ENCODE measurements around the gene CRYGN.
A peak's percentile ranks its signal among the peaks of the same experiment; 100 is the strongest.

The CRYGN gene

DNA sequence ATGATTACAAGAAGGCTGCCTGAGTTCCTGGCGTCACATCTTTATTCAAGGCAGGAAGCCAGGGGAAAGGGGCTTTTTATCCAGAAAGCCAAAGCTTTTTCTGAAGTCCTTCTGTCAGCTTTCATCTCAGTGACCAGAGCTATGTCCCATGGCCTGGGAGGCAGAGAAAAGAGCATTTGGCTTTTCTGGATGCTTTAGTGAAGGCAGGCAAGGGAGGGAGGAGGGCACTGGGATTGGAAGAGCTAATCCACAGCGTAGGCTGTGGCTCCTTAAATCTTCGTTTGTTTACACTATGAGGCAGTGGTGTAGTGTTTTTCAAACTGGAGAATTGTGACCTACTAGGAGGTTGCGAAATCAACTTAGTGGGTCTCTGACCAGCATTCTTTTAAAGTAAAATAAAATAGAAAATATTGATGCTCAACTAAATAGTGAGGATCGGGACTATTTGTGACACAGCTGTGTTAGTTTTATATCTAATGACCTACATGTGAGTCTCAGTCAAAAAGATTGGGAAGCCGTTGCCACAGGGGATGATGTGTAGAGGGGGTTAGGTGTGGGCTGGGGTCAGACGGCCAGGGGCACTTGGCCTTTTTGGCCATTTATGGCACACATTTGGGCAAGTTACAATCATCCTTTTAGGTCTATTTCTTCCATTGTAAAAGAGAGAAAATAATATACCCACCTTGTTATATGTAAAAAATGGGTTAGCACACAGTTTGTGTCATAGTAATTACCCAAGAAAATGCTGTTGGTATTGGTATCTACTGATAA lies 14.1 kb downstream of the CRYGN start:
- DNase-seq: no peak

DNA sequence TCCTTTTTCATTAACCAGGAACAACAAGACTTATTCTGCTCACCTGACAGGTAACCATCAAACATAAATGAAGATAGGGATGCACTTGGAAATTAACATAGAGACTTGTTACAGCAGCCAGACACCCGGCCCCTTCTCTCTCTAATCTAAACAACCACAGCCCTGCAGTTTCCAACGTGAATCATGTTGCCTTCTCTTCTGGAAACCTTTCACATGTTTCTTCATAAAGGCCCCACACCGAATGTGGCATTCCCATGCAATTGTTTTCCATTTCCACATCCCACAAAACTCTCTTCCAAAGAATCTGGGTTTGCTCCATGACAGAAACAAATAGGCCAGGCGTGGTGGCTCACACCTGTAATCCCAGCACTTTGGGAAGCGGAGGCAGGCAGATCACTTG lies 15.1 kb downstream of the CRYGN start:
- DNase-seq: no peak

DNA sequence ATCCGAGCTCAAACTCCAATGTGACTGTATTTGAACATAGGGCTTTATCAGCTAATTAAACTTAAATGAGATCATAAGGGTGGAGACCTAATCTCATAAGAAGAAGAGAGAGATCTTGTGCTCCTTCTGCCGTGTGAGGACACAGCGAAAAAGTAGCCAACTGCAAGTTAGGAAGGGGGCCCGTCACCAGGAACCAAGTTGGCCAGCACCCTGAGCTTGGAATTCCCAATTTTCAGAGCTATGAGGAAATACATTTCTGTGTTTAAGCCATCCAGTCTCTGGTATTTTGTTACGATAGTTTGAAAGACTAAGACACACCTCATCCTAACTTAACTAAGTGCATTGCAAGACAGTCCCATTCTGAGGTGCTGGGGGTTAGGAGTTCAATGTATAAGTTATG lies 16.0 kb downstream of the CRYGN start:
- DNase-seq: no peak

DNA sequence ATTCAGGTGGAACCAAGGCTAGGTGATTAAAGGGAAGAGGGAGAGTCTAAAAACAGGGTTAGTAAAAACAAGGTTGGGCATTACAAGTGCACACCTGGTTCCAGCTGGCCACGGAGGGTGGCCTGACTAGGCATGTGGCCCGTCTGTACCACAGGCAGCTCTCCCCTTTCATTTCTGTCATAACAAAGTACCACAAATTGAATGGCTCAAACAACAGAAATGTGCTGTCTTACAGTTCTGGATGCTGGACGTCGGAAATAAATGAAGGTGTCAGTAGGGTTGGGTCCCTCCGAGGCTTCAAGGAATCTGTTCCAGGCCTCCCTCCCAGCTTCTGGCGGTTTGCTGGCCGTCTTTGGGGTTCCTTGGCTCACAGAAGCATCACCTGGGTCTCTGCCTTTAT lies 16.7 kb downstream of the CRYGN start:
- no peak for DNase-seq

DNA sequence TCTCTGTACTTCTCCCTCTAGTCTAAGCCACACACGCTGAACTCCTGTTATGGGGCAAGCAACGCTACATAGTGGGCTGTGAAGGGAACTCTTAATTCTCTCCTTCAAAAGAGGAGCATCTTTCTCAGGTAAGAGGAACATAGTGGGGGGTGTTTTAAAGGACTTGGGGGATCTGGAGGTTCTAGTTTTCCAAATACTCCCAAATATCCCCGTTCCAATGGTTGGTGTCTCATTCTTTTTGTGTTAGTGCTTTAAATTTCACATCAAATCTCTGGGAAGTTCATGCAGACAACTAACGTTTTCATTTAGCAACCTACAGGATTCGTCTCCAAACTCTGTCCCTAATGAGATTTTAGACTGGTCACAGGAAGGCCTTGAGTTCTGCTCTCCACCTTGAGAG lies 17.7 kb downstream of the CRYGN start:
- no peak for DNase-seq

DNA sequence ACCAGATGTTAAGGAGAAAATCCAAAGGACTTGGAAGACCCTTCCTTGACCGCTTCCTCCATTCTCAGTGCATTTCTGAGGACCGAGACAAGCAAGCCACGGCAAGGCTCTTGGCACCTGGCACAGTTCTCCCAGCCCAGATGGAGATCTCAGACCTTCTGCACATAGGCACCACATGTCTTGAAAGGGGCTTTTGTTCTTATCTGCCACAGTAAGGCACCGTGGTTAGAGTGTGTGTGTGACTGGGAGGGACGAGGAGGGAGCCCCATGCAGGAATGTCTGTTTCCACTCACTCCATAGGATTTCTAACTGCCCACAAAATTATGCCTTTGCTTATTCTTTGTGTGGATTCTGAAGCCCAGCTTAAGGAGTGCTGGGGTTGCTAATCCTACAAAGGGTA lies 19.8 kb downstream of the CRYGN start:
- DNase-seq: no peak

DNA sequence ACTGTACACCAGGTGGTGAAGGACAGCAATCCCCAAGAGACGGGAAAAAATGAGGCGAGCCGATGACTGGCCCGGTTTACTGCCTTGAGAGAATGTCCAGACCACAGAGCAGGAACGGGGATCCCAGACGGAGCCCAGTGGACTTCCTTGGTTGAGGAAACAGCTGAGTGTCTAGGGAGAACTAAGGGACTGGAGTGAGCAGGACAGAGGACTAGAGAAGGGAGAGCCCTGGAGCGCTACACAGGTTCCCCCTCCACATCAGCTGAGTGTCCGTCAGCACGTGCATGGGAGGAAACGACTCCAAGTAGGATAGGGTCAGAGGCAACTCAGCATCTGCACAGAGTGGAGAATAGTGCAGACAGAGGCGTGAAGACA lies 23.0 kb downstream of the CRYGN start:
- no peak for DNase-seq

DNA sequence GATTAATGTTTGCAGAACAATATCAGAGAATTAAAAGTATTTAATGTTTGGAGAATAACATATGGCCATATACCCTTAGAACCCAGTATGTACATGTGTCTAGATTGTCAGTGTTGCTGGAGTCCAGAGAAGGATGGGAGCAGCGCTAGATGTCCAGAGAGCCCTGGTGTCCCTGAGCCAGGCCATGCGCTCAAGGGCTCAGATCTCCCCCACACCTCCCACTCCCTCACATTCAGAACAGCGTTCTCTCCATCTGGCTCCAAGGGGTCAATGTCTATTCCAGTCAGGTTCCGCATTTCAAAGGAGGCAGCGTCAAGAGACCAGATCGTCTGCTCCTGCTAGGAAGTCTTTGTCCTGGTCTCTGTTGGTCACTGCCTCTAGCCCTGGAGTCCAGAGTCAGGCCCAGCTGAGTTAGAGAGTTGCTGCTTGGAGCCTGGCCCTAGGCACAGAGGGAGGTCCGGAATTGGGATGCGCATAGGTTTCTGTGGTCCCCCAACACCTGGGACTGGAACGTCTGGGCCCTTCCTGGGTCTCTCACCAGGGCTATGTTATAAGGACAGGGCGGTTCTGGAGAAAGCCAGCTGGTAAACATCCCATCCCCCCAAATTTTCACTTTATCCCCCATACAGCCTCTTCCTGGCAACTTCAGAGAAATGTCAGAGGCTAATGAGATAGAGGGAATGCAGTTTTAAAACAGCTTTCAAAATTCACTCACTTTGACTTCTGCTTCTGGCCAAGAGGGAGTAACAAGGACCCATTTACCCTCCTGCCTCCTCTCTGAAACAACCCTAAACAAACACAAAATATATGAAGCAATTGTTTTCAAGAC lies 23.6 kb downstream of the CRYGN start:
- DNase-seq: no peak

DNA sequence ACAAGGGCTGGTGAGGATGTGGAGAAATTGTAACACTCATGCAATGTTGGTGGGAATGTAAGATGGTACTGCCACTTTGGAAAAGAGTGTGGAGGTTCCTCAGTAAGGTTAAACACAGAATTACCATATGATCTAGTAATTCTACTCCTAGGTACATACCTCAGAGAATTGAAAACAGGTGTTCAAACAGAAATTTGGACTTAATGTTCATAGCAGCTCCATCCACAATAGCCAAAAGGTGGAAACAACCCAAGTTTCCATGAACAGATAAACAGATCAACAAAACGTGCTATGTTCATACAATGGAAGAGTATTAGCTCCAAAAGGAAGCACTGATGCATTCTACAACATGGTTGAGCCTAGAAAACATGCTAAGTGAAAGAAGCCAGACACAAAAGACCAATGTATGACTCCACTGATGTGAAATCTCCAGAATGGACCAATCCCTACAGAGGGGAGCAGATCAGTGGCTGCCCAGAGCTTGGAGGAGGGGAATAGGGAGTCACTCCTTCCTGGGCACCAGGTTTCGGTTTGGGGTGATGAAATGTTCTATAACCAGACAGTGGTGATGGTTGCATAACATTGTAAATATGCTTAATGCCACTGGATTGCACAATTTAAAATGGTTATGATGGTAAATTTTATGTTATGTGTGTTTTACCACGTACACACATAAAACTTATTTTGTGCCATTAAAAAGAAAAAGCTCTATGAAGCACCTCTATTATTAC lies 24.4 kb downstream of the CRYGN start:
- DNase-seq: no peak

DNA sequence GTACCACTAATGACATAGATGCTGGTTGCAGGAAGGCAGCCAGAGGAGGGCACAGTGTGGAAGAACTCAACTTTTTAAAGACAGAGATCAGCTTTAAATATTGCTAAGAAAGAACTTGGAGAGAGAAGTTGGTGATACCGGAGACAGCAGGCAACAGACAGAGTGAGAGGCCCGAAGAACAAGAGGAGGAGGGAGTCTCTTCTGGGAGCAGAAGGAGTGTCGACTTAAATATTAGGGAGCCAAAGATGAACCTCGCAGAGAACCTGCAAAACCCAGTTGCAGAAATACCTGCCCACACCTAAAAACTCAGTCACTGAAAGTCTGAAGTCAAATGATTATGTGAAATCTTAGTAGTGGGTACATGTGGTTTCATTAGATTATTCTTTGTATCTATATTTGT lies 26.7 kb downstream of the CRYGN start:
- no peak for DNase-seq

DNA sequence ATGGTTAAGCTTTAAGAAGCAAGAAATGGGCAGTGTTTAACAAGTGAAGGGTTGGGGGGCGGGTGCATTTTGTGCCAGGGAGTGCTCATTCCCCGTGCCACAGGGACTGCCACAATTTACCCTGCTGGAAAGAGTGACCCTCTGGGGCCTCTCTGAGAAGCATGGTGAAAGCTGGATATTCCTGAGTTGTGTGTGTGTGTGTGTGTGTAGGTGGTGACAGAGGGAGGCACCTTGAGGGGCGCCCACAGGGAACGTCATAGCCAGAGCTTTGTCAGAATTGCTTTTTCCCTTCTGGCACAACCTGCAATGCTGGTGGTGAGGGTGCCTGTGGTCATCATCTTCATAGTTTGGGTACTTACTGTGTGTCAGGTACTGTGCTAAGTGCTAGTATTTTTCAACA lies 27.6 kb downstream of the CRYGN start:
- DNase-seq: no peak

DNA sequence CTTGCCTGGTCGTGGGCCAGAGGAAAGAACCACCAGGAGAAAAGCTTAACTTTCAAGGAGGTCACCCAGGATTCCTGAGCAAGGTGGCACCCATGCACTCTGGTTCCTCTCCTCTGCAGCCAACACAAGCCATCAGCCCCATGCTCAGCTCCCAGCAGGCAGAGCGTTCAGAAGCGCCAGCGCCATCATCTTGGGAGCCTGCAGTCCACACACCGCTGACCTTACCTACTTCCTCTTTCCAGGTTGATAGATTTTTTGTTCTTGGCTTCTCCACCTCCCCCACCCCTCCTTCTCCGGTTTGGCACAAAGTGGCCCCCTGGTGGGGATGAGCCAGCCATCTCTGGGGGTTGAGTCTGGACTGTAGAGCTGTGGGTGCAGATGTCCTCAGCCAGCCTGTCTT lies 28.4 kb downstream of the CRYGN start:
- DNase-seq: no peak

DNA sequence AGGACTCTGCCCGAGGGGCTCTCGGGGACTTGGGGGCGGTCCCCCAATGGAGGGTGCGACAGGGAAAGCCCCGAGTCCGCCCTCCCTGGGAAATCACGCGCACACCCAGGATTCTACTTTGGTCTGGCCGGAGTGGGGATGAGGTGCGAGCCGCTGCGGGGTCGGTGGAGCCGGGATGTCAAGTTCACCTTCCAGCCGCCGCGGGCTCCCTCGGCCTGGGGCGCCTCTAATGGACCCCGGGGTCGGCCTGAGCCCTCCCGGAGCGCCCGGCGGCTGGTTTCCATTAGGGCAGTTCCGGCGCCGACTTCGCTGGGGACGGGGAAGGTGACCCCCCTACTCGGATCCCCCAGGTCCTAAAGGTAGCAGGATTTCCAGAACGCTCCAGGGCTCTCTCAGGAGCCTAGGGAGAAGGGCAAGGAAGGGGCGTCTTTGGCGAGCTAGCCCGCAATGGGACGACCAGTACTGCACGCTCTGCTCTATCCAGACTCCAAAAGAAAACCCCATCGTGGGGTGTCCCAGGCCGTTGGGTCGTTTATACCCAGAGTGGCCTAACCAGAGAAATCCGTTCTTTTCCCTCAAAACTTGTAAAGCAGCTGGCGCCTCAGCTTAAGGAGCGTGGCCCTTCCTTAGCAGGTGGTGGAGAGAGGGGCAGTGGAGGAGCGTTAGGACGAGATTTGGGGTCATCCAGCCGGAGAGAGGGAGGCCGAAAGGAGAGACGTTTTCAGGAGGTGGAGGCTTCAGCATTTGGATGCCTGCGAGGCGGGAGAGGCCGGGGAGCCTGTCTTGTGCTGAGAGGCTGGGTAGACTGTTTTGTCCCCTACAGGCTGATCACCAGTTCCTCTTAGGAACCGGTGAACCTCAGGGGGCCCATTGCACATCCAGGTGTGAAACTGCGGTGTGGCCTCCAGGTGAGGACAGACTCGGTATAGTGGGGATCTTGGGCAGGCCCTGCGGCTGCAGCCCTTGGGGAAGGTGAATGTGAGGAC lies 29.2 kb downstream of the CRYGN start:
- peak; percentile 87 for DNase-seq

DNA sequence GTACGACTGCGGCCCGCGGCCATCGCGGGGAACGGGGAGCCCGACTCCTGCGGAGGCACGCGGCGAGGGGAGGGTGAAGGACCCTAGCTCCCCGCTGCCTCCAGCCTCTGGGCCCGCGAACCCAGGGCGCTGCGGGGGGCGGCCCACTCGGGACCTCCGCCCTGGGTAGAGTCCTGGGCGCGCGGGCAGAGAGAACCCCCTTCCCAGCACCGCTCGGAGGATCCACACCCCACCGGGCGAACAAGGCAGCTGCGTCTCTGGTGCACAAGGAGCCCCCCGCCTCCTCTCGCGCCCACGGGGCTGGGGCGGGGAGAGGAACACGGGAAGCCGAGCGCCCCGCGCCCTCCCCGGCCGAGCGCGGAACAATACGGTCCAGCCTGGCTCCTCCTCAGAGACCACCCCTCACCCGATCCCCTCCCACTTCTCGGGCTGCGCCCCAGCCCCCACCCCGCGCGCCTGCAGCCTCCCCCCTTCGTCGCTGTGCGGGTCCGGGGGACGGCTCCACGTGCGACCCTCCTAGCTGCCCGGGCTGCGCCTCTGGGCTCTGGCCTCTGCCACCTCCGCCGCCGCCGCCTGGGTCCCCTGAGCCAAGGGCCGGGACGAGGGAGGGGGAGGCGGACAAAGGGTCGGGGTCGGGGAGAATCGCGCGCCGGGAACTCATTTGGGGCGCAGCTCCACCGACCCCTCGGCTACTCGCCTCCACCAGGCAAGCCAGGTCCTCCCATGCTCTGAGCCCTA lies 30.1 kb downstream of the CRYGN start, which contains the start of gene WDR86:
Gene WDR86 (minus strand): TSS at position 372 of the 738 bp plus-strand sequence. CDS start 449 bp downstream, outside the sequence.
- DNase-seq: peak; percentile 92

DNA sequence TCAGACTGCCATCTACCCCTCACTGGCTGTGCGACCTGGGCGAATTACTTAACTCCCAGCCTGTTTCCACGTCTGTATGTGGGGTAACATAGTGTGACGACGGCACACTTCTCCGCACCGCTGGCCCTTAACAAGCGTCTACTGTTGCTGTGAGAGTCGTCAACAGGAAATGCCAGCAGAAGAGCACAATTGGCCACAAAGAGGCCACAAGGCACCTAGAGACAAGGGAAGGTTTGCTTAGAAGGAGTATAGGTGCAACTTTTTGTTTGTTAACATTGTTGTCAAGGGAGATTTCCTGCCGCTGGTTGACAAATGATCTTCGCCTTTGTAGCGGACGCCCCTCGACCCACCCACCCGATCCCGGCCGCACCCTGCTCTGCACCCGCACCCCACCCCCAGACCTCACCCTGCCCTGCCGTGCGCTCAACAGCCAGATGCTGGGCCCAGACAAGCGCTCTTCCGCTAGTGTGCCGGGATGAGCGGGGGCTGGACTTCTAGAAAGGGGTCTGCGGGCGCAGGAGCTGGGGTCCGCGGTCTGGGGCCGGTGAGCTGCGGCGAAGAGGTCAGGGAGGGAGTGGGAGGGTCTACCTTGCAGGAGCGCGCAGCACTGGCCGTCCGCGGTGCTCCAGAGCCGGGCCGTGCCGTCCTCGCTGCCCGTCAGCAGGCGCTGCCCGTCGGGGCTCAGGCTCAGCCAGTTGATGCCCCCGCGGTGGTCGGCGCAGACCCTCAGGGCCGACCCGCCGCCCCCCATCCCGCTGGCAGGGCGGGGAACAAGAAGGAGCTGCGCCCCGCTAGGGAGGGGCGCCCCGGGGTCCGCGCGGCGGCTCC lies 30.9 kb downstream of the CRYGN start:
- peak; percentile 72 for DNase-seq

DNA sequence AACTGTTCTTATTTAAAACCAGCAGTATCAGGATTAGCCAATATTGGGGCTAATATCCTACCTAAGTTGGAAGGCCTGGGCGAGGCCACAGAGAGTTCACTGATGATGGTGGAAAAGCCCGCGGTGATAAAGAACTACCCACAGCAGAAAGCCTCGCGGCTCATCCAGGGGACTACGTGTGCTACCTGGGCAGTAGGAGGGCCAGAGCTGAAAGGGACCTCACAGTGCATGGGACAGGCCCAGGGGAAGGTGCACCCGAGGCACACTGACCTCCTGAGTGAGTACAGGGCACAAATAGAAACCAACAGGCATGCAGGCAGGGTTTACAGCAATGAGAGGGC lies 31.5 kb downstream of the CRYGN start:
- DNase-seq: no peak

DNA sequence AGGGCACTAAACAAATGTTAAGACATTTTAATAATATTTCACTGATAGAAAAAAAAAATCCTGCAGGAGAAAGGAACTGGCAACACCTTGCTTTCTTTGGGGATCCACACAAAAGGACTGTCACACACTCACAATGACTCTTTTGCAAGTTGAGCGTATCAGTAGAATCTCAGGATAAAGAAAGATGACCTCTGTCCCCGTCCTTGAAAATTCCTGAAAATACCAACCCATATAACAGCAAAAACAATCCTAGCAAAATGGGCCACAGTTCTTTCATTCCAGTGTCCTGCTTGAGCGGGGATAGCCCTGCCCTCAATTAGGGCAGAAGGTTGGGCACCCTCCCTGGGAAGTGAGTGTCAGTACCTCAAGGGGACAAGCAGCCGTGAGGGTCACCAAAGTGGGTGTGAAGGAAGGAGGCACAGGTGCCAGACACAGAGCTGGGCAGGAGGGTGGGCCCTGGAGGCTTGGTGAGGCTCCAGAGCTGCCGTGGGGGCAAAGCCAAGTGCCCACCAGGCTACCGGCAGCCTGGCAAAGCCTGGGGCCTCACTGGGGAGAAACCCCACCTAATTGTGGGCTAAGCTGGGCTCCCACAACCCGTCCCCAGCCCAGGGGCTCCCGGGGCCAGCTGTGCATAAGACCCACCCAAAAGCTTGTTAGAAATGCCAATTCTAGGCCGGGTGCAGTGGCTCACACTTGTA lies 32.9 kb downstream of the CRYGN start:
- DNase-seq: no peak

DNA sequence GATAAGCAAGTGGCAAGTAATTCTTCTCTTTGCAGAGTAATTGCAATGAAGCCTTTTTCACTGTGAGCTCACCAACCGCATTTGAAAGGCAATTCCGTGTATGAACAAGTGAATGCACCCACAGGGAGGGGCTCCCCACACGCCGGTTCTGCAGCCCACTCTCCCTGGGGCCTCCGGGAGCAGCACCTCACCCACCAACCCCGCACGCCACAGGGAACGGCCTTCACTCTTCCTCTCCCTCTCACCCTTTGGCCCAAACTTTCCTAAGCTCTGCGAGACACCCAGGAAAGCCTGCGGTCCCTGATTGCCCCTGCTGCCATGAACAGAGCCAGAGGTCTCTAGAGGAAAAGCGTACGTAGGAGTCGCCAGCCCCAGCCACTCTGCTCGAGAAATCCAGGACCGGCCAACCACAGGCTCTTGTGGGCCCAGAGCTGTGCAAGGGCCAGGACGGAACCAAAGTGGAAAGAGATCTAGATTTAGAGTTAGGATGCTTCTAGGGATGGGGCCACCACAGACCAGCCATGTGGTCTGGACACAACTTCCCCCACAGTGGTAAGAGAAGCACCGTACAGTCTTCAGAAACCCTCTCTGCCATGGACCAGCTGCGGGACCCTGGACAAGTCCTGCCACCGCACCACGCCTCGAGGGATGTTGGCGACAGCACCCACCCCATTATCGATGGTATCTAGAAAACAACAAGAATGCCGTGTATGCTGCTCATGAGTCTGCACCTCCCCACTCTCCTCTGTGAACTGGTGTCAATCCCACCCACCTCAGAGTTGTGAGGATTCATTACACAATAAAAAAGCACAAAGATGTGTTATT lies 33.7 kb downstream of the CRYGN start:
- DNase-seq: no peak

DNA sequence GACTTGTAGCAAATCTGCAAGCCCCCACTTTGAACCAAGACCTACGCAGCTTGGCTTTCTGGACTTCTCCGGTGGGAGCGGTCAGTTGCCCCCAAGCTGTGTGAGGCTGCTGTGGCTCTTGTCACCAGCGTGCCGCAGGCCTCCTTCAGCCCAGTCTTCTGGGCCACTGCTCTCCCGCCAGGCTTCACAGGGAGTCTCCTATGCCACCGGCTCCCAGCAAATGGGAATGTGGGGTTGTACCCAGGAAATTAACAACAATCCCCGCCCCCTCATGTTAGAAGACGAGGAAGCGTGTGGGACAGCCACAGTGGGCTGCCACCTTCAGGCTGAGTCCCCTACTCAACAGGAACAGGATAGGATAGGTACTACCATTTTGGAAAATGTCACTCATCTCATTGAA lies 34.4 kb downstream of the CRYGN start:
- DNase-seq: no peak
